Activated T-cell treated with anti-CD3 and anti-CD28 coated beads, Interleukin-2, amount 50 U/mL, for 48 hours (primary cell): ENCODE data around the gene BEX1.
"Not testable (repeated sequence)": the region's sequence is repeated elsewhere in the genome, so short reads cannot be mapped to it uniquely, and the experiment has no call there.

ENCODE experiments used
- DNase-seq, 2 experiments: peaks; one replicate each; pipeline ENCODE4 v3.0.0-alpha.2; 2020

BEX1 gene

DNA sequence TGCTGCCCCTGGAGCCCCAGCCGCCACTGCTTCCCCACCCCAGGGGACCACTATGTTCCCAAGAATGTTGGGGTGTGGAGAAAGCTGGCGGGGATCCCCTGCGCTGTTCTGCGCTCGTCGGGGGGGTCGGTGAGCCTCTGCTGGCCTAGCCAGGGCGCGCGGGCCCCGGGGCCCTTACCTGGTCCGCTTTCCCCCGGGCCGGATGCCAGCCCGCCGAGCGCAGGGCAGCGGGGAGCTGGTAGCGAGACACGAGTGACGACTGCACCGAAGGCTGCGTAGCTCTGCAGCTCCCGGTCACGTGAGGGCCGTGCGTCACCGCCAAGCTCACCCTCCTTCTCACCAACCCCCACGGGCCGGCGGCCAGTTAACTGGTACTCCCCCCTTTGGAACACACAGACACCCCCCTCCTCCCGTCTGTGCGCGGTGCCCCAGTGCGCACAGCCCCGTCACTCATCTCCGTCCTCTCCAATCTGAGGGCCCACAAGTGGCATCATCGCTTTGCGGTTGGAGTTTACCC is at the start of gene BEX1:
Gene BEX1, minus strand, starts transcription at position 254 of the 517 bp plus-strand sequence. CDS start 897 bp downstream, outside the sequence.
- peak in 1 of 2 experiments; percentile 26 for DNase-seq

DNA sequence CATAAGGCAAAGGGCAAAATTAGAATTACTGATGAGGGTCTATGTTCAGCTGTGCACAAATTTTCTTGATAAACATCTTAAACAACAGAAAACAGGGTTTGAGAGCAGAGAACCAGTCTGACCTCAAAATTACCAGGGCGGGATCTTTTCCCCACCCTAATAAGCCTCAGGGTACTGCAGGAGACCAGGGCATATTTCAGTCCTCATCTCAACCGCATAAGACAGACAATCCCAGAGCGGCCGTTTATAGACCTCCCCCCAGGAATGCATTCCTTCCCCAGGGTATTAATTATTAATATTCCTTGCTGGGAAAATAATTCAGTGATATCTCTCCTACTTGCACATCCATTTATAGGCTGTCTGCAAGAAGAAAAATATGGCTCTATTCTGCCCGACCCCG is 45.5 kb upstream of the BEX1 start:
- DNase-seq = not testable (repeated sequence)

DNA sequence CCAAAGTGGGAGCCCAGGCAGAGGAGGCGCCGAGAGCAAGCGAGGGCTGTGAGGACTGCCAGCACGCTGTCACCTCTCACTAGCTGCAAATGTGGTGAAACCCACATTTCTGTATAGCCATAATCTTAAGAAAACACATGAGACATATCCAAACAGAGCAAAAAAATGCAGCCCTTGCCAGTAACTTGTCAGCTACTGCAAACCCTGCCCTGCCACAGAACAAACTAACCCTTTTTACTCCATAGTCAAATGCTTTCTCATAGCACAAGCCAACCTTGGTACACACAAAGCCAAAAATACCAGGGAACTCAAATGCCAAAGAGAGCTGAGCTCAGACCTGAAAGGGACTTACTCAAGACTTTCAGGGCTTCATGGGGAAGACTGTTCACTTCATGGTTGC is 43.9 kb upstream of the BEX1 start:
- DNase-seq = no peak

- DNase-seq = not testable (repeated sequence)
Observed at GRCh38 chrX:103107227-103107737, 43.3 kb upstream of the BEX1 start.

DNA sequence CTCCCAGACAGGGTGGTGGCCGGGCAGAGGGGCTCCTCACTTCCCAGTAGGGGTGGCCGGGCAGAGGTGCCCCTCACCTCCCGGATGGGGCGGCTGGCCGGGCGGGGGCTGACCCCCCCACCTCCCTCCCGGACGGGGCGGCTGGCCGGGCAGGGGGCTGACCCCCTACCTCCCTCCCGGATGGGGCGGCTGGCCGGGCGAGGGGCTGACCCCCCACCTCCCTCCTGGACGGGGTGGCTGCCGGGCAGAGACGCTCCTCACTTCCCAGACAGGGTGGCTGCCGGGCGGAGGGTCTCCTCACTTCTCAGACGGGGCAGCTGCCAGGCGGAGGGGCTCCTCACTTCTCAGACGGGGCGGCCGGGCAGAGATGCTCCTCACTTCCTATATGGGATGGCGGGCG is 40.4 kb upstream of the BEX1 start:
- DNase-seq = not testable (repeated sequence)

- not testable (repeated sequence) for DNase-seq
Observed at GRCh38 chrX:103103866-103104265, 39.9 kb upstream of the BEX1 start.

DNA sequence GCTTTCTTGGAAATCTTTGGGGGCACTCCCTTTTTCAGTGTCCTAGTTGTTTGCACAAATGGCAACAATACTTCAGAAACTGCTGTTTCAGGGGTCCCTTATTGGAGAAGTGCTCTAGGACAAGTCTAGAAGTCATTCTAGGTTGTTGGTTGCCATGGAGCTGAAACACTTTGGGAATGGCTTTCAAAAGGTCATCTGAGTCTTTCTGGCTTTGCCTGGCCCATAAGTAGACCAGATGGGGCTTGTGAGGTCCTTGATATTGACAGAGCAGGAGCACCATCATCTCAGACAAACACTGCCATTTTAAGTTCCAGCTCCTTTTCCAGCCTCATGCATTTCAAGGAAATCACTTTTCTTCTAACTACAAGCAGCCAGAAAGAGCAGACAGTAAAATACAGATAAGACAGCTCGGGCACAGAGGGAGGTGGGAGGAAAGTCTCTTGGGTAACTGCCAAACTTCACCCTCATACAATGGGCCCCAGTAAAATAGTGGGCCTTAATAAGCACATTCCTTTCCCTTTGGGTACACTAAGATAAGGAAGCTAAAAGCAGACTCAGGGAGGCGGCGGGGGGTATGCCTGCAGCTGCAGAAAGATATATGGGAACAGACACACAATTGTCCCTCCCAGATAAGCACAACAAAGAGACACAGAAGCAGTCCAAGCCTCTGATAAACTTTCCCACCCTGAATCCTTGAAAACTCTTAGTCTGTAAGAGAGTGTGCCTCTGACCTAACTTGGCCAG is 37.5 kb upstream of the BEX1 start:
- DNase-seq = no peak

- no peak for DNase-seq
Observed at GRCh38 chrX:103100484-103100883, 36.5 kb upstream of the BEX1 start.

GRCh38 chrX:103099691-103100090 is 35.7 kb upstream of the BEX1 start:
- no peak for DNase-seq

DNA sequence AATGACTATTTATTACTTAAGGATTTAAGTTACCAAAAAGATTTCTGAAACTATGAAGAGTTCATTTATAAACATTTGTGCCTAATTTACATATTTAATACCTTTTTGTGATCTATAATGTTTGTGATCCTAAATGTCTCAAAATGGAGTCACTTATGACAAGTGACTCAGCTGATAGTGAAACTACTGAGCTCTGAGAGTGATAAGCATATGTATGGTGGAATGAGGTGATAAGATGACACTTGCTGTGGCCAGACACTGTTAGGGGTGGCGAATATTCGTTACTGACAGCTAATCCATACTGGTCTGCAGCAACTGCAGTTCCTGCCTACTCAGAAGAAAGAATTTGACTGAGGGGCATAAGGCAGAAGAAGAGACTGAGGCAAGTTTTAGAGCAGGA is 34.5 kb upstream of the BEX1 start:
- no peak for DNase-seq

GRCh38 chrX:103092942-103093341 is 29.0 kb upstream of the BEX1 start, which contains the start of gene NXF3:
NXF3 (minus strand) TSS chrX:103093143; CDS start chrX:103093023, 120 bp downstream.
- no peak for DNase-seq

GRCh38 chrX:103081051-103081450 is 17.1 kb upstream of the BEX1 start:
- DNase-seq = no peak

DNA sequence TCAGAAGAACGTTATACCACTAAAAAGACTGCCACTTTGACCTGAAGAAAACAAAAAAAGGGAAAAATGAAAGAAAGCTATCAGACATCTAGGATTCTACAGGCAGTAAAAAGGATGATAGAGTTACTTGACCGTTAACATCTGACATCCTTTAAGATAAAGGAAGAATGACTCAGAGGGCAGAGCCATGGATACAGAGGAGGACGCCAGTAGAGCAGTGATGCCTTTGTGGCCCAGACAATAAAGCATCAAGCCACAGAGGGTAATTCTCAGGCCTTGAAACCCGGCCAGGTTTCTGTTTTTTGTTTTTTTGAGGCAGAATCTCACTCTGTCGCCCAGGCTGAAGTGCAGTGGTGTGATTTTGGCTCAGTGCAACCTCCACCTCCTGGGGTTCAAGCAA is 9.5 kb upstream of the BEX1 start:
- no peak for DNase-seq

DNA sequence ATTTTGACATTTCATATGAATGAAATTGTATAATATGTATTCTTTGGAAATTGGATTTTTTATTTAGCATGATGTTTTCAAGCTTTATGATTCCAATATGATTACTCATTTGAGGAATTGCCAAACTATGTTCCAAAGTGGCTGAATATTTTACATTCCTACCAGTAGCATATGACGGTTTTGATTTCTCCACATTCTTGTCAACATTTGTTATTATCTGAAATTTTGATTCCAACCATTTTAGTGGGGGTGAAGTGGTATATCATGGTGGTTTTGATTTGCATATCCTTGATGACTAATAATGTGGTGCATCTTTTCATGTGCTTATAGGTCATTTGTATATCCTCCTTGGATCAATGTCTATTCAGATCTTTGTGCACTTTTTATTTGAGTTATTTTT is 2.6 kb upstream of the BEX1 start:
- no peak for DNase-seq

DNA sequence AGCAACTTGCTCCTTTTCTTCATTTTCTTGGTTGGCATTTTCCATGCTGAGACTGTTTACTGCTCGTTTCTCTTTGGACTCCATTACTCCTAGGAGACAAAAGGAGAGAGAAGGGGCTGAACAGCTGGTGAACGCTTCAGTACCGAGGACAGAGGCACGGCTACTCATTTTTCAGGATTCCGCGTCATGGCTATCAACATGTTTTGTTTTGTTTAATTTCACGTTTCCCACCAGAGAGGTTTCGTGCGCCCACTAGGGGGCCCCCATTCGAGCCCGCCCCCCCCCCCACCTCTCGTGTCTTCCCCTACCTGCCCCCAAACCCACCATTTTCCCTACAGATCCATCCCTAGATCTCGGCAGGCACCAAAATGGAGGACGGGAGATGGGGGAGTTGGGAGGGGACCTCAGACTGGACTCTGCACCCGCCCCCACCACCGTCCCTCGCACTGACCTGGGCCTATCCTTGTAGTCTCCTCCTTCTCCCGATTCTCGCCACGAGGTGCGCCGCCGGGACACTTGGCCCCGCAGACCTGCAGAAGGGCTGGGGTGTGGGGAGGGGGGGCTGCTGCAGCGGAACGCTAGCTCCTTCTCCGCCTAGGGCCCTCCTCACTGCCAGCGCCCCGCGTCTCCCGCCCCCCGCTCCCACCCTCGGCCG is 653 bp downstream of the BEX1 start:
- no peak for DNase-seq

DNA sequence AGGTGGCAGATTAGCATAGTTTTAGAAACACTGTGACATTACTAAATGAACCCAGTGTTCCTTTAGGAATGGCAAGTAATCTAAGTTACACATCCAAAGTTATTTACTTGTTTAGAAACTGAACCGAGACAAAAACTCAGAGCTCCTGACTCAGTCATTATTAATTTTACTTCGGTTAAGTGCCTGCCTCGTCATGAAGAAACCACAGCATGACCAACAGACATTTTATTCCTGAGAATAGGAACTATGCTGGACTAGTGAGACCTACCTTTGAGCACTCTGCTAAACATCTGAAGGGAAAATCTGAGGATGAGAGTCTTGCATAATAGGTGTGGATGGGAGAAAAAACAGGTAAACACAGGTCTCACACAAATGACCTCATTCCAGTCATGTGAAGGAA is 2.5 kb downstream of the BEX1 start:
- no peak for DNase-seq

DNA sequence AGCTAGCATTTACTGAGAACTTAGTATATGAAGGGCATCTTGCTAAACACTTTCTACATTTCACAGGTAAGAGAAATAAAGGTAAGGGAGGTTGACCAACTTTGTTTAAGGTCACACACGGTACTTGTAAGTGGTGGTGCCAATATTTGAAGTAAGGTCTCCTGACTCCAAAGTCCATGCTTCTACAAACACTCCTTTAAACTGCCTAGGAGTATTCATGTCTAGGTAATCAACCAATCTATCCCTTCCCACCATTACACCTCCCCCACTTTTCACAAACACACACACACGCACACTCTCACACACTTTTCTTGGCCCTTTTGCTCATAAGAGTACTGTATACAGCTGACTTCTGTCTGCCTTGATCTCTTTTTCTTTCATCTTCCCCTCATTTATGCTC is 7.1 kb downstream of the BEX1 start:
- DNase-seq = no peak

DNA sequence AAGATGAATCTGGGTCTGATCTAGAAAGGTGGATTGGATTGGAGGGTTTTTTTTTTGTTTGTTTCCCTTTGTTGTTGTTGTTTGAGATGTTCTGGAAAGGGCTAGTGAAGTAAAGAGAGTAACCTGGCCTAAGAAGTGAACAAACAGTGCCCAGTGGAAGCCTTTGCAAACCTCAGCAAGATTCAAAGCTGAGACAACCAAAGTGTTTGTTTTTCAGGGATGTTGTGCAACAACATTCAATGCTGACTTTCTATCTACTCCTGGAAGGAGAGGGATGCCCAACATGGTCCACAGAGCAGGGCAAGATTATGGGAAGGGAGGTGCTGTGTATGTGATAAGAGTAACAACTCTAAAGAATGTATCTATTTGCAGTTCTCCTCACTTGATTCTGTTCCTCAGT is 11.3 kb downstream of the BEX1 start:
- no peak for DNase-seq

DNA sequence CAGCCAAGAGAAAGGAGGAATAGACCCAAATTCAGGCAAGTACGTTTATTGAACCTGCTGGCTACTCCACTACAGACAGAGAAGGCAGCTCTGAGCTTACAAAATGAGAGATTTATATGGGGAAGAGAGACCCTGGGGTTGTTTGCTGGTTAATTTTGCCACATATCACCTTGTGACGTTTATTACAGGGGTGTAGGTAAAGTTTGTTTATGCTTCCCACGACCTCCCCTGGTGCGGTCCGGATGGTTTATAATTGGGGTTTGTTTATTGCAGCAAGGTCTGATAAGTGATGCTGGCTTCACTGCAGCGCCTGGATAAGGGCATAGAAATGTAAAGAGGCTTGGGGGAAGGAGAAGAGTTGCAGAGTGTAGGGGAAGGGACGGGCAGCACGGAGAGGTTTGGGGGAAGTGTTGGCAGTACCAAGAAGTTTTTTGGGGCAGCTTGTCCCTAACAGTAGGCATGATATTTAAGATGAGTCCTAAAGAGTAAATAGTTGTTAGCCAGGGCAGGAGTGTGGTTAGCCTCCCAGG is 12.6 kb downstream of the BEX1 start:
- DNase-seq = no peak

- DNase-seq = not testable (repeated sequence)
Observed at GRCh38 chrX:103033371-103033770, 30.6 kb downstream of the BEX1 start.

- DNase-seq = no peak
Observed at GRCh38 chrX:103017542-103017941, 46.4 kb downstream of the BEX1 start.

DNA sequence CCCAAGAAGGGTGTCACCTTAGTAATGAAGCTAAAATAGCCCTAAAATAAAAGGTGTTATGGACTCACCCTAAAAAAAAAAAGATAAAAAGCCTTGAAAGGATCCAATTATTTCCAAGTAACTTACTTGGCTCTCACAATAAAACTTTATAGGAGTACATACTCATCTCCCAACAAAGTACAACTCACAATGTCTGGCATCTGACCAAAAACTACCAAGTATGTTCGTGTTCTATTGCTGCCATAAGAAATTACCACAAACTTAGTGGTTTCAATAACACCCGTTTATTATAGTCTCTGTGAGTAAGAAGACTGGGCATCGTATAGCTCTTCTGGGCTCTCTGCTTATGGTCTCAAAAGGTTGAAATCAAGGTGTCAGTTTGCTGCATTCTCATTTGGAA is 51.0 kb downstream of the BEX1 start:
- no peak for DNase-seq
